GM18861 (cell line): ENCODE results near the gene POLD2.
"Not testable (repeated sequence)": the region's sequence is repeated elsewhere in the genome, so short reads cannot be mapped to it uniquely, and the experiment has no call there.

Source experiments
- ATAC-seq: cut with Tn5 transposase; IDR thresholded peaks from one replicate; pipeline ENCODE4 v1.9.1; 2021; ENCODE audit not compliant: unreplicated experiment

POLD2 gene

GRCh38 chr7:44139311-44140010 is 16.1 kb upstream of the POLD2 start:
- no peak for ATAC-seq

GRCh38 chr7:44138698-44139097 is 15.3 kb upstream of the POLD2 start:
- ATAC-seq: no peak

GRCh38 chr7:44136731-44137130 is 13.4 kb upstream of the POLD2 start:
- no peak for ATAC-seq

- no peak for ATAC-seq
These were observed 11.7 kb upstream of the POLD2 start for GRCh38 chr7:44134943-44135628.

- no peak for ATAC-seq
These were observed 9.9 kb upstream of the POLD2 start for GRCh38 chr7:44133295-44133694.

- ATAC-seq: no peak
These were observed 8.7 kb upstream of the POLD2 start for GRCh38 chr7:44132039-44132438.

- no peak for ATAC-seq
These were observed 8.1 kb upstream of the POLD2 start for GRCh38 chr7:44131173-44132029.

- no peak for ATAC-seq
These were observed 5.6 kb upstream of the POLD2 start for GRCh38 chr7:44128721-44129582.

- ATAC-seq: no peak
These were observed 3.8 kb upstream of the POLD2 start for GRCh38 chr7:44127161-44127560.

GRCh38 chr7:44126574-44126973 is 3.2 kb upstream of the POLD2 start:
- not testable (repeated sequence) for ATAC-seq

- no peak for ATAC-seq
These were observed 1.5 kb upstream of the POLD2 start for GRCh38 chr7:44124822-44125202.

- ATAC-seq: no peak
These were observed 819 bp downstream of the POLD2 start for GRCh38 chr7:44122529-44122928.

GRCh38 chr7:44121761-44122420 is 1.5 kb downstream of the POLD2 start:
- ATAC-seq: no peak

GRCh38 chr7:44120395-44120794 is 3.0 kb downstream of the POLD2 start:
- no peak for ATAC-seq

GRCh38 chr7:44119829-44120380 is 3.4 kb downstream of the POLD2 start:
- no peak for ATAC-seq

- ATAC-seq: no peak
These were observed 5.4 kb downstream of the POLD2 start for GRCh38 chr7:44117801-44118429.

- no peak for ATAC-seq
These were observed 6.3 kb downstream of the POLD2 start for GRCh38 chr7:44116789-44117666.

- ATAC-seq: no peak
These were observed 7.1 kb downstream of the POLD2 start for GRCh38 chr7:44116087-44116788.
